Panc1 (cell line): ENCODE results near the gene TPSB2. TPM values are rescaled to one million over a fixed set of nuclear protein-coding genes. Genes with fewer than 3 reads are reported as not detected.
A peak's percentile ranks its signal among the peaks of the same experiment; 100 is the strongest.

Experiments used
- ATAC-seq: fragments of 200-7000 bp; cut with Tn5 transposase; 2 replicates; pipeline ENCODE4 v1.9.1; 2020; ENCODE audit warnings: mild to moderate bottlenecking, moderate library complexity
- BruUV-seq: library from RNA; stranded (reverse); fragments of 400-500 nt; replicated peaks from 2 replicates; lab custom pipeline; 2021; lab: Mats Ljungman, UMichigan
- CTCF ChIA-PET: fragments of 300-600 bp; sonication (Branson Sonifier 250); formaldehyde crosslinking; loops from one replicate; lab custom pipeline; 2022; ENCODE audit warnings: antibody characterized with exemption; lab: Charles Lee
- POLR2A ChIA-PET: fragments of 300-600 bp; sonication (Branson Sonifier 250); formaldehyde crosslinking; loops from one replicate; lab custom pipeline; 2022; ENCODE audit warnings: antibody characterized with exemption; lab: Charles Lee
- DNase-seq: peaks from one replicate; pipeline ENCODE4 v3.0.0-alpha.2; 2010; ENCODE audit warnings: low read depth, low spot score
- H3K27ac ChIP-seq: 2 replicates; pipeline ENCODE4 v1.5.1; 2011; ENCODE audit warnings: mild to moderate bottlenecking, low read length, inconsistent platforms
- H3K27me3 ChIP-seq: fragments of 200-500 bp; sonication (Bioruptor generic); 2 replicates; pipeline ENCODE4 v1.6.0; 2014; ENCODE audit warnings: low read length, inconsistent platforms; ENCODE audit not compliant: control insufficient read depth, insufficient read depth
- H3K36me3 ChIP-seq: fragments of 200-500 bp; sonication (Bioruptor generic); 2 replicates; pipeline ENCODE4 v1.5.1; 2014; ENCODE audit warnings: inconsistent platforms, mild to moderate bottlenecking, low read length, moderate library complexity; ENCODE audit not compliant: control insufficient read depth, insufficient read depth
- H3K4me1 ChIP-seq: 2 replicates; pipeline ENCODE4 v1.5.1; 2011; ENCODE audit warnings: inconsistent platforms, mild to moderate bottlenecking, low read length, moderate library complexity; ENCODE audit not compliant: control insufficient read depth, insufficient read depth
- H3K4me3 ChIP-seq, 2 experiments: 2 replicates each; pipeline ENCODE4 v1.5.1; 2011 to 2012; ENCODE audit warnings: low read depth in 2 of 2, low read length in 2 of 2, mild to moderate bottlenecking in 2 of 2, inconsistent platforms in 1 of 2, moderate library complexity in 1 of 2
- H3K9me3 ChIP-seq: fragments of 200-500 bp; sonication (Bioruptor generic); 2 replicates; pipeline ENCODE4 v1.5.1; 2014; ENCODE audit warnings: low read depth, mild to moderate bottlenecking, inconsistent platforms, low read length, moderate library complexity; ENCODE audit not compliant: control insufficient read depth, insufficient read depth
- POLR2AphosphoS5 ChIP-seq: IDR thresholded peaks from 2 replicates; pipeline ENCODE4 v1.6.1; 2012; ENCODE audit warnings: mild to moderate bottlenecking, low read depth, low read length, moderate library complexity
- SIN3A ChIP-seq: IDR thresholded peaks from 2 replicates; pipeline ENCODE4 v1.6.1; 2012; ENCODE audit warnings: low read depth, mild to moderate bottlenecking, low read length, moderate library complexity, borderline replicate concordance; ENCODE audit not compliant: insufficient read depth
- TCF7L2 ChIP-seq: IDR thresholded peaks from 2 replicates; pipeline ENCODE4 v1.6.1; 2011; ENCODE audit warnings: mild to moderate bottlenecking, low read depth, low read length, inconsistent platforms
- in situ Hi-C: cut with HindIII; loops from 2 replicates; pipeline ENCODE4 v1.10.0; 2016; ENCODE audit warnings: low sequenced_read_pairs, low pct_unique_long_range_greater_than_20kb
- intact Hi-C: fragments of 100-400 bp; cut with micrococcal nuclease; formaldehyde crosslinking; loops from one replicate; pipeline ENCODE4 v1.10.0; 2022; ENCODE audit not compliant: unreplicated experiment
- total RNA-seq: library from RNA; stranded (reverse); gene quantifications from one replicate; pipeline ENCODE4 v1.2.1, GENCODE V29; 2021; ENCODE audit not compliant: unreplicated experiment
- TF ChIP-seq, protein P1 (sequence below): fragments of 450-650 bp; IDR thresholded peaks from 2 replicates; pipeline ENCODE4 v1.5.1; 2017; ENCODE audit warnings: mild to moderate bottlenecking
- TF ChIP-seq, protein P2 (sequence below), 2 experiments: IDR thresholded peaks; 2 replicates each; pipeline ENCODE4 v1.6.1; 2011 to 2012; ENCODE audit warnings: low read depth in 2 of 2, control low read depth in 1 of 2, low read length in 1 of 2, mild to moderate bottlenecking in 1 of 2, moderate library complexity in 1 of 2; ENCODE audit not compliant: insufficient read depth in 1 of 2

TPSB2 gene
- total RNA-seq, 1 experiment from 2014 or later = 0.57 TPM

DNA sequence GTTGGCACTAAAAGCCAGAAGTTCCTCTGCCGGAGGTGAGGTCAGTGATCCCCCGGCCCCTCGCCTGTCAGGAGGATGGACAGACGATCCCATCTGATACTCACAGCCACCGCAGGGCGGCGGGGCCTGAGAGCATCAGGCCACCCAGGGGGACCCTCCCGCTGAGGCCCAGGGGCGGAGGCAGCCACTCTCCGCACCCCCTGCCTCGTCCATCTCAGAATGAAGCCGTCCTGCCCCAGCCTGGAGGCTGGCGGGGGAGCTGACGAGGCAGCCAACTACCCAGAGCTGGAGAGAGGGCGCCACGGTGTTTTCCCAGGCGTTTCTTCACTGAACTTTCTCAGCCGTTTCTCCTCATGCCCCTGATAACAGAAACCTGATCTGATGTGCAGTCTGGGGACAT lies 48.5 kb upstream of the TPSB2 start:
- Histone ChIP-seq H3K4me1 (peaks cover 9% of the 10 kb centered on the region), H3K36me3 (no peaks in the 10 kb centered on the region), H3K4me3 (no peak overlapping the region), H3K27ac (0 out of 2 replicates have a peak overlapping the region, but pooled peaks have one; percentile 4), H3K9me3 (no peaks in the 10 kb centered on the region), H3K27me3 (no peaks in the 10 kb centered on the region)
- TF ChIP-seq TCF7L2 = no peak
- TF ChIP-seq, protein P1, sequence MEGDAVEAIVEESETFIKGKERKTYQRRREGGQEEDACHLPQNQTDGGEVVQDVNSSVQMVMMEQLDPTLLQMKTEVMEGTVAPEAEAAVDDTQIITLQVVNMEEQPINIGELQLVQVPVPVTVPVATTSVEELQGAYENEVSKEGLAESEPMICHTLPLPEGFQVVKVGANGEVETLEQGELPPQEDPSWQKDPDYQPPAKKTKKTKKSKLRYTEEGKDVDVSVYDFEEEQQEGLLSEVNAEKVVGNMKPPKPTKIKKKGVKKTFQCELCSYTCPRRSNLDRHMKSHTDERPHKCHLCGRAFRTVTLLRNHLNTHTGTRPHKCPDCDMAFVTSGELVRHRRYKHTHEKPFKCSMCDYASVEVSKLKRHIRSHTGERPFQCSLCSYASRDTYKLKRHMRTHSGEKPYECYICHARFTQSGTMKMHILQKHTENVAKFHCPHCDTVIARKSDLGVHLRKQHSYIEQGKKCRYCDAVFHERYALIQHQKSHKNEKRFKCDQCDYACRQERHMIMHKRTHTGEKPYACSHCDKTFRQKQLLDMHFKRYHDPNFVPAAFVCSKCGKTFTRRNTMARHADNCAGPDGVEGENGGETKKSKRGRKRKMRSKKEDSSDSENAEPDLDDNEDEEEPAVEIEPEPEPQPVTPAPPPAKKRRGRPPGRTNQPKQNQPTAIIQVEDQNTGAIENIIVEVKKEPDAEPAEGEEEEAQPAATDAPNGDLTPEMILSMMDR = no peak
- no peak for TF ChIP-seq SIN3A
- TF ChIP-seq, protein P2, sequence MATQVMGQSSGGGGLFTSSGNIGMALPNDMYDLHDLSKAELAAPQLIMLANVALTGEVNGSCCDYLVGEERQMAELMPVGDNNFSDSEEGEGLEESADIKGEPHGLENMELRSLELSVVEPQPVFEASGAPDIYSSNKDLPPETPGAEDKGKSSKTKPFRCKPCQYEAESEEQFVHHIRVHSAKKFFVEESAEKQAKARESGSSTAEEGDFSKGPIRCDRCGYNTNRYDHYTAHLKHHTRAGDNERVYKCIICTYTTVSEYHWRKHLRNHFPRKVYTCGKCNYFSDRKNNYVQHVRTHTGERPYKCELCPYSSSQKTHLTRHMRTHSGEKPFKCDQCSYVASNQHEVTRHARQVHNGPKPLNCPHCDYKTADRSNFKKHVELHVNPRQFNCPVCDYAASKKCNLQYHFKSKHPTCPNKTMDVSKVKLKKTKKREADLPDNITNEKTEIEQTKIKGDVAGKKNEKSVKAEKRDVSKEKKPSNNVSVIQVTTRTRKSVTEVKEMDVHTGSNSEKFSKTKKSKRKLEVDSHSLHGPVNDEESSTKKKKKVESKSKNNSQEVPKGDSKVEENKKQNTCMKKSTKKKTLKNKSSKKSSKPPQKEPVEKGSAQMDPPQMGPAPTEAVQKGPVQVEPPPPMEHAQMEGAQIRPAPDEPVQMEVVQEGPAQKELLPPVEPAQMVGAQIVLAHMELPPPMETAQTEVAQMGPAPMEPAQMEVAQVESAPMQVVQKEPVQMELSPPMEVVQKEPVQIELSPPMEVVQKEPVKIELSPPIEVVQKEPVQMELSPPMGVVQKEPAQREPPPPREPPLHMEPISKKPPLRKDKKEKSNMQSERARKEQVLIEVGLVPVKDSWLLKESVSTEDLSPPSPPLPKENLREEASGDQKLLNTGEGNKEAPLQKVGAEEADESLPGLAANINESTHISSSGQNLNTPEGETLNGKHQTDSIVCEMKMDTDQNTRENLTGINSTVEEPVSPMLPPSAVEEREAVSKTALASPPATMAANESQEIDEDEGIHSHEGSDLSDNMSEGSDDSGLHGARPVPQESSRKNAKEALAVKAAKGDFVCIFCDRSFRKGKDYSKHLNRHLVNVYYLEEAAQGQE (IDR thresholded peaks at IDR 0.05; ENCODE audit: insufficient read depth in 1 of 2, low read depth in 2 of 2, low read length in 1 of 2) = no peak
- TF ChIP-seq POLR2AphosphoS5 = no peak
- no TSS peak for BruUV-seq
- POLR2A ChIA-PET = no interaction called here
- intact Hi-C loops (no loop called here), in situ Hi-C loops (no loop called here)
- CTCF ChIA-PET = no interaction called here
- ATAC-seq = peak; percentile 68
- no peak for DNase-seq

DNA sequence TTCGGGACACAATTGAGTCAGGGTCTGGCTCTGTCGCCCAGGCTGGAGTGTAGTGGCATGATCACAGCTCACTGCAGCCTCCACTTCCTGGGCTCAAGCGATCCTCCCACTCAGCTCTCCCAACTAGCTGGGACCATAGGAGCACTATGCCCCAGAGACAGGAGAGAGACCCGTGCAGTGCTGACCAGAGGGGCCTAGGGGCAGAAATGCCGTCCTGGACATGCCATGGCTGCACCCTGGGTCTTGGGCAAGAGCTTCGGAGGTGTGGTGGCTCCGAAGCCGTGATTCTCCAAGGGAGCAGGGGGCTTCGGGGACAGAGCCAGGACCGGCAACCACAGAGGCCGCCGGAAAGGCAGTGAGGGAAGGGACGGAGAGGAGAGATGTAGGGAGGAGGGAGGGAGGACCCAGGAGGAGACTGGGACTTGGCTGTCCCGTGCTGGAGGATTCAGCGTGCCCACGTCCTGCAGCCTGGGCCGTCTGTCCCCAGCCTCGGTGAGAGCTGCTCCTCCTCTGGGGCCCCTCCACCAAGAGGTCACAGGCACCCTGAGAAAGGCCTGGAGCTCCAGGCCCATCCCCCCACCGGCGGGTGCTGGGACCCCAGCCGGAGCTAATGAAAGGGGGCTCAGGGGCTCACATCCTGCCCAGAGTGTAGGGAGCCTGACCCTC lies 47.8 kb upstream of the TPSB2 start:
- in situ Hi-C loops (no loop called here), intact Hi-C loops (no loop called here)
- Histone ChIP-seq H3K36me3 (no peaks in the 10 kb centered on the region), H3K4me3 (no peak overlapping the region), H3K4me1 (peaks cover 9% of the 10 kb centered on the region), H3K9me3 (no peaks in the 10 kb centered on the region), H3K27me3 (no peaks in the 10 kb centered on the region), H3K27ac (no peak overlapping the region)
- TF ChIP-seq, protein P1 = no peak
- no peak for TF ChIP-seq SIN3A
- no peak for TF ChIP-seq TCF7L2
- TF ChIP-seq, protein P2 (IDR thresholded peaks at IDR 0.05; ENCODE audit: insufficient read depth in 1 of 2, low read depth in 2 of 2, low read length in 1 of 2) = no peak
- TF ChIP-seq POLR2AphosphoS5 = no peak
- BruUV-seq = no TSS peak
- DNase-seq = no peak
- peak; percentile 29; the same call in 1 of the 2 replicates for ATAC-seq
- POLR2A ChIA-PET = interaction anchor here (0.5 kb wide), 2 partner anchors 17 to 1038 kb away, joined by 4 to 7 read pairs; no protein-coding TSS in a partner anchor
- CTCF ChIA-PET = interaction anchor here (0.5 to 0.6 kb wide), 2 partner anchors 20 to 189 kb away, joined by 3 to 7 read pairs; no protein-coding TSS in a partner anchor
